ENCODE data around the gene RNF149. TPM values are rescaled to one million over a fixed set of nuclear protein-coding genes. Genes with fewer than 3 reads are reported as not detected.

The RNF149 gene
- total and polyA plus RNA-seq, 2 donors (not counting 1 experiment from before 2014, with no cell fraction given), result 29.4 to 49.0 TPM

DNA sequence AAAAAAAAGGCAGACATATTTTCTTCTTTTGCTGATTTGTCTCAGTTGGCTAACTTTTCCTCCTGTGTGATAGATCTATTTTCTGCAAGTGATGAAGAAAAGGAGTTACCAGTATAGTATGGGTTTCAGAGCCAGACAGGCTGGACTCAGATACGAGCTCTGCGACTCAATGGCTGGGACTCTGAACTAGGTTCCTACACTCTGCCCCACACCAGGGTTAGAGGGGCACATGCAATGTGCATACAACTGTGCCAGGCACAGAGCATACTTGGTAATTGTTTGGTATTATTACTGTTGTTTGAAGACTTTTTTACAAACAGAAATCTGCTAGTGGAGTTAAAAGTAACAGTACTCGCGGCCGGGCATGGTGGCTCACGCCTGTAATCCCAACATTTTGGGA is 21.8 kb downstream of the RNF149 start:
- H3K9me3 ChIP-seq (ENCODE audit: control insufficient read depth, insufficient read depth, low read depth, low read length), result no peaks in the 10 kb centered on the region
- H3K9ac ChIP-seq (ENCODE audit: insufficient read depth, low read length), result no peak overlapping the region
- H3K27me3 ChIP-seq (ENCODE audit: control insufficient read depth, insufficient read depth, low read length), result no peaks in the 10 kb centered on the region
- no peak for DNase-seq (ENCODE audit: low read depth in 2 of 2)
- no peaks in the 10 kb centered on the region for H3K4me1 ChIP-seq (ENCODE audit: control insufficient read depth, extremely low read depth, insufficient read depth, low read length)
- TF ChIP-seq, protein P1, sequence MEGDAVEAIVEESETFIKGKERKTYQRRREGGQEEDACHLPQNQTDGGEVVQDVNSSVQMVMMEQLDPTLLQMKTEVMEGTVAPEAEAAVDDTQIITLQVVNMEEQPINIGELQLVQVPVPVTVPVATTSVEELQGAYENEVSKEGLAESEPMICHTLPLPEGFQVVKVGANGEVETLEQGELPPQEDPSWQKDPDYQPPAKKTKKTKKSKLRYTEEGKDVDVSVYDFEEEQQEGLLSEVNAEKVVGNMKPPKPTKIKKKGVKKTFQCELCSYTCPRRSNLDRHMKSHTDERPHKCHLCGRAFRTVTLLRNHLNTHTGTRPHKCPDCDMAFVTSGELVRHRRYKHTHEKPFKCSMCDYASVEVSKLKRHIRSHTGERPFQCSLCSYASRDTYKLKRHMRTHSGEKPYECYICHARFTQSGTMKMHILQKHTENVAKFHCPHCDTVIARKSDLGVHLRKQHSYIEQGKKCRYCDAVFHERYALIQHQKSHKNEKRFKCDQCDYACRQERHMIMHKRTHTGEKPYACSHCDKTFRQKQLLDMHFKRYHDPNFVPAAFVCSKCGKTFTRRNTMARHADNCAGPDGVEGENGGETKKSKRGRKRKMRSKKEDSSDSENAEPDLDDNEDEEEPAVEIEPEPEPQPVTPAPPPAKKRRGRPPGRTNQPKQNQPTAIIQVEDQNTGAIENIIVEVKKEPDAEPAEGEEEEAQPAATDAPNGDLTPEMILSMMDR (conservative IDR thresholded peaks at IDR 0.05 in 1 of 2, IDR thresholded peaks at IDR 0.05 in 1 of 2; ENCODE audit: low read depth in 1 of 2, low read length in 2 of 2), result no peak
- TF ChIP-seq EZH2 (IDR thresholded peaks at IDR 0.05; ENCODE audit: low read length, missing control alignments), result no peak
- H3K36me3 ChIP-seq (ENCODE audit: control insufficient read depth, insufficient read depth, low read length), result peaks cover 1% of the 10 kb centered on the region
- H3K4me2 ChIP-seq (ENCODE audit: extremely low read depth, insufficient read depth, low read length), result no peak overlapping the region
- H3K79me2 ChIP-seq (ENCODE audit: control insufficient read depth, insufficient read depth, low read length), result no peaks in the 10 kb centered on the region
- no peak overlapping the region for H3K27ac ChIP-seq (ENCODE audit: insufficient read depth, low read length)
- no peaks in the 10 kb centered on the region for H4K20me1 ChIP-seq (ENCODE audit: control insufficient read depth, extremely low read depth, insufficient read depth, low read length)
- H3K4me3 ChIP-seq (replicated peaks in 1 of 4; ENCODE audit: control extremely low read depth in 1 of 4, insufficient read depth in 1 of 4, low read depth in 3 of 4, low read length in 4 of 4), result no peak overlapping the region
- H2AFZ ChIP-seq (ENCODE audit: low read length), result no peak overlapping the region

DNA sequence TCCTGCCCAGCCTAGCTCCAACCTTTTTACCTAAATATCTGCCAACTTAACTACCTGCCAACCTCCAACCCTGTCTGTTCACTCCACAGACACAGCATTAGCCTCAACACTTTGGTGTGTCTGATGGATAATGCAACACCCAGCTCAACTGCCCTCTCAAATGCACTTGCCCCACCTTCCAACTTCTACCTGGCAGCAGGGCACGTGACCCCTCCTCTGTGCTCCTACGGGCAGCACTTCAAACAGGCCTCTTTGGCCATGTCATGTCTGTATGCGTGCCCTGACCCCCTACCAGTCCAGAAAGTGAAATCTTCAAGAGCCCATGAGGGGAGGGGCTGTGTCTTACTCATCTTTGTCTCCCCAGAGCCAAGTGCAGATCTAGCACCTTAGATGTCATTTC is 25.5 kb downstream of the RNF149 start:
- DNase-seq (ENCODE audit: low read depth in 2 of 2), result no peak
- no peak for TF ChIP-seq EZH2 (IDR thresholded peaks at IDR 0.05; ENCODE audit: low read length, missing control alignments)
- TF ChIP-seq, protein P1 (conservative IDR thresholded peaks at IDR 0.05 in 1 of 2, IDR thresholded peaks at IDR 0.05 in 1 of 2; ENCODE audit: low read depth in 1 of 2, low read length in 2 of 2), result no peak
- H4K20me1 ChIP-seq (ENCODE audit: control insufficient read depth, extremely low read depth, insufficient read depth, low read length), result no peaks in the 10 kb centered on the region
- no peaks in the 10 kb centered on the region for H3K9me3 ChIP-seq (ENCODE audit: control insufficient read depth, insufficient read depth, low read depth, low read length)
- no peak overlapping the region for H2AFZ ChIP-seq (ENCODE audit: low read length)
- H3K4me3 ChIP-seq (replicated peaks in 1 of 4; ENCODE audit: control extremely low read depth in 1 of 4, insufficient read depth in 1 of 4, low read depth in 3 of 4, low read length in 4 of 4), result no peak overlapping the region
- no peaks in the 10 kb centered on the region for H3K4me1 ChIP-seq (ENCODE audit: control insufficient read depth, extremely low read depth, insufficient read depth, low read length)
- H3K79me2 ChIP-seq (ENCODE audit: control insufficient read depth, insufficient read depth, low read length), result no peaks in the 10 kb centered on the region
- H3K27me3 ChIP-seq (ENCODE audit: control insufficient read depth, insufficient read depth, low read length), result no peaks in the 10 kb centered on the region
- H3K36me3 ChIP-seq (ENCODE audit: control insufficient read depth, insufficient read depth, low read length), result peaks cover 4% of the 10 kb centered on the region
- H3K27ac ChIP-seq (ENCODE audit: insufficient read depth, low read length), result no peak overlapping the region
- no peak overlapping the region for H3K4me2 ChIP-seq (ENCODE audit: extremely low read depth, insufficient read depth, low read length)
- no peak overlapping the region for H3K9ac ChIP-seq (ENCODE audit: insufficient read depth, low read length)

DNA sequence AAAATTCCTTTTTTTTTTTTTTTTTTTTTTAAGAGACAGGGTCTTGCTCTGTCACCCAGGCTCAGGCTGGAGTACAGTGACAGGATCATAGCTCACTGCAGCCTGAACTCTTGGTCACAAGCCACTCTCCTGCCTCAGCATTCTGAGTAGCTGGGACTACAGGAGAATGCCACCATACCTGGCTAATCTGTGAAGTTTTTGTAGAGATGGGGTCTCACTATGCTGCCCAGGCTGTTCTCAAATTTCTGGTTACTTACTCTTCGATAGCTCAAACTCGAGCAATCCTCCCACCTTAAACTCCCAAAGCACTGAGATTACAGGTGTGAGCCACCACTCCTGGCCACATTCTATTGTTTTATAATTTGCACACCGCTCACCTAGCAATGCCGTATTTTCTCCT is 27.0 kb downstream of the RNF149 start:
- peaks cover 4% of the 10 kb centered on the region for H3K36me3 ChIP-seq (ENCODE audit: control insufficient read depth, insufficient read depth, low read length)
- H2AFZ ChIP-seq (ENCODE audit: low read length), result no peak overlapping the region
- no peaks in the 10 kb centered on the region for H4K20me1 ChIP-seq (ENCODE audit: control insufficient read depth, extremely low read depth, insufficient read depth, low read length)
- no peak overlapping the region for H3K9ac ChIP-seq (ENCODE audit: insufficient read depth, low read length)
- H3K4me3 ChIP-seq (replicated peaks in 1 of 4; ENCODE audit: control extremely low read depth in 1 of 4, insufficient read depth in 1 of 4, low read depth in 3 of 4, low read length in 4 of 4), result no peak overlapping the region
- no peak for DNase-seq (ENCODE audit: low read depth in 2 of 2)
- H3K4me1 ChIP-seq (ENCODE audit: control insufficient read depth, extremely low read depth, insufficient read depth, low read length), result no peaks in the 10 kb centered on the region
- H3K79me2 ChIP-seq (ENCODE audit: control insufficient read depth, insufficient read depth, low read length), result no peaks in the 10 kb centered on the region
- TF ChIP-seq, protein P1 (conservative IDR thresholded peaks at IDR 0.05 in 1 of 2, IDR thresholded peaks at IDR 0.05 in 1 of 2; ENCODE audit: low read depth in 1 of 2, low read length in 2 of 2), result no peak
- no peak for TF ChIP-seq EZH2 (IDR thresholded peaks at IDR 0.05; ENCODE audit: low read length, missing control alignments)
- no peak overlapping the region for H3K27ac ChIP-seq (ENCODE audit: insufficient read depth, low read length)
- no peak overlapping the region for H3K4me2 ChIP-seq (ENCODE audit: extremely low read depth, insufficient read depth, low read length)
- H3K9me3 ChIP-seq (ENCODE audit: control insufficient read depth, insufficient read depth, low read depth, low read length), result no peaks in the 10 kb centered on the region
- no peaks in the 10 kb centered on the region for H3K27me3 ChIP-seq (ENCODE audit: control insufficient read depth, insufficient read depth, low read length)
